Stimulated activated memory B cell treated with anti-CD40 and anti-IgM and Interleukin-4, amounts not matched to agents 10 μg/mL and 1 μg/mL and 100 μg/mL, for 72 hours (primary cell): ENCODE results near the gene RGL4.
A peak's percentile ranks its signal among the peaks of the same experiment; 100 is the strongest.
"Not testable (repeated sequence)": the region's sequence is repeated elsewhere in the genome, so short reads cannot be mapped to it uniquely, and the experiment has no call there.

Source experiments
- ATAC-seq: fragments of 150-1000 bp; cut with Tn5 transposase; 2 replicates; pipeline ENCODE4 v1.10.0; 2021
- H3K27ac Mint-ChIP-seq: one replicate; pipeline ENCODE4 v1.8.0; 2022; ENCODE audit warnings: mild to moderate bottlenecking, mixed read lengths
- H3K27me3 Mint-ChIP-seq: one replicate; pipeline ENCODE4 v1.8.0; 2022; ENCODE audit warnings: mixed read lengths
- H3K36me3 Mint-ChIP-seq: one replicate; pipeline ENCODE4 v1.8.0; 2022; ENCODE audit warnings: mixed read lengths
- H3K4me1 Mint-ChIP-seq: one replicate; pipeline ENCODE4 v1.8.0; 2022; ENCODE audit warnings: mixed read lengths
- H3K4me3 Mint-ChIP-seq: one replicate; pipeline ENCODE4 v1.8.0; 2022; ENCODE audit warnings: mild to moderate bottlenecking, moderate library complexity, mixed read lengths
- H3K9me3 Mint-ChIP-seq: one replicate; pipeline ENCODE4 v1.8.0; 2022; ENCODE audit warnings: mixed read lengths

Gene RGL4

DNA sequence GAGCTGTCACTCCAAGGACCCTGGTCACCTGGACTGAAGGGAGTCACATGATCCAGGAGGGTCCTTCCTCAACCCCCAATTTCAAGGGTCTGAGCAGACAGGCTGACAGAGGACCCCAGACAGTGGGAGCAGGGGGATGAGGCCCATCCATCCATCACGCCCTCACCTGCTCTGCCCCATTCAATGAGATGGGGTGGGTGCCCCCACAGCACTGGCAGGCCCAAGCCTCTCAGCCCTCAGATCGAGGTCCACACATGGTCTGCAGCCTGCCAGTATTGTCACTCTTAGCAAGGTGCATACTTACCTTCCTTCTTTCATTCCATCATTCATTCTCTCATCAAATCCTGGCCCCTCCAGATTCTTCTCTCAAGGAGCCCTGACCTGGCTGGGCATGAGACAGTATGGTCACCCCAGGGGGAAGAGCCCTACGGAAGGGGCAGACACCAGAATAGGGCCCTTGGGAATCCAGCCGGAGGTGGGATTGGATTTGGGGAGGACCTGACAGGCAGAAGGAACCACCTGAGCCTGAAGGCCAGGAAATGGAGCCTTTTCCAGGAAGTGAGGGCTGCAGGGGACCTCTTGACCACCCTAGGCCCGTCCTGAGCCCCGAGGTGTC lies 15.8 kb upstream of the RGL4 start:
- ATAC-seq, H3K27me3 Mint-ChIP-seq, H3K9me3 Mint-ChIP-seq, H3K27ac Mint-ChIP-seq, H3K4me3 Mint-ChIP-seq: not testable (repeated sequence)
- Mint-ChIP-seq H3K36me3 (peaks cover 11% of the 10 kb centered on the region), H3K4me1 (peaks cover 24% of the 10 kb centered on the region)

DNA sequence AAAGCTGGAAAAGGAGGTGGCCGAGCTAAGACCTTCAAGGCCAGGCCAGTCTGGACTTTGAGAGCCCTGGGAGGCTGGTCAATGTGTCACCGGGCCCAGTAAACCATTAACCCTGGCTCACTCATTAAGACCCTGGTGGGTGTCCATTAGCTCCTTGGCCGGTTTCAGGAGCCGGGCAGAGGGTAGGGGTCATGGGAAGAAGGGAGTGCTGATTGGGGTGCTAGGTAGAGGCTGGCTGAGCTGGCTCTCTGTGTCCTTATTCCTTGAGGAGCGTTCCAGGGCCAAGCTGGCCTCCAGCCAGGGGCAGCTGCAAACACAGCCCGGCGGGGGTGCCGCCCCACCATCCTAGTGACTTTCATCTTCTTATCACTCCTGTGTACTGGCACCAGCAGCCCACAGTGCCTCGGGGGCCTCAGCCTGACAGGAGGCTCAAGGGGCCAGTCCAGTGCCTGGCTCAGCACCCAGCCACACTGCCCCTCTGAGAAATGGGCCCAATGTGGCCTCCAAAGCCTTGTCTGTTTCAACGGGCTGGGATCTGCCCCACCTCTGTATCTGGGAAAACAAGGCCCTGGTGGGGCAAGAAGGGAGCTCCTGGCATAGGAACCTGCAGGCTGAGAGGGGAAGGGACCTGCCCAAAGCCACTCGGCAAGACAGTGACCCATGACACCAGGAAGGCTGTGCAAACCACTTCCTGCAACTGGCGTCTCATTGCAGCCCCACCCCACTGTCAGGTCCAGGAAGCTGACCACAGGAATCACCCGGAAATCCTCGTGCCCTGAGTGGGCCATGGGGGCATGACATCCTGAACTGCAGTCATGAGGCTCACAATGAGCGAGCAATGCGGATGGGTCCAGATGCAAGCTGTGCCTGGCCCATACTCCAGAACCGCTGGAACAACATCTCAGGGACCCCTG lies 15.1 kb upstream of the RGL4 start:
- peak; percentile 27 for ATAC-seq
- Mint-ChIP-seq H3K27ac (no peak overlapping the region), H3K9me3 (no peaks in the 10 kb centered on the region), H3K27me3 (no peaks in the 10 kb centered on the region), H3K36me3 (peaks cover 19% of the 10 kb centered on the region), H3K4me3 (no peak overlapping the region), H3K4me1 (peaks cover 24% of the 10 kb centered on the region)

DNA sequence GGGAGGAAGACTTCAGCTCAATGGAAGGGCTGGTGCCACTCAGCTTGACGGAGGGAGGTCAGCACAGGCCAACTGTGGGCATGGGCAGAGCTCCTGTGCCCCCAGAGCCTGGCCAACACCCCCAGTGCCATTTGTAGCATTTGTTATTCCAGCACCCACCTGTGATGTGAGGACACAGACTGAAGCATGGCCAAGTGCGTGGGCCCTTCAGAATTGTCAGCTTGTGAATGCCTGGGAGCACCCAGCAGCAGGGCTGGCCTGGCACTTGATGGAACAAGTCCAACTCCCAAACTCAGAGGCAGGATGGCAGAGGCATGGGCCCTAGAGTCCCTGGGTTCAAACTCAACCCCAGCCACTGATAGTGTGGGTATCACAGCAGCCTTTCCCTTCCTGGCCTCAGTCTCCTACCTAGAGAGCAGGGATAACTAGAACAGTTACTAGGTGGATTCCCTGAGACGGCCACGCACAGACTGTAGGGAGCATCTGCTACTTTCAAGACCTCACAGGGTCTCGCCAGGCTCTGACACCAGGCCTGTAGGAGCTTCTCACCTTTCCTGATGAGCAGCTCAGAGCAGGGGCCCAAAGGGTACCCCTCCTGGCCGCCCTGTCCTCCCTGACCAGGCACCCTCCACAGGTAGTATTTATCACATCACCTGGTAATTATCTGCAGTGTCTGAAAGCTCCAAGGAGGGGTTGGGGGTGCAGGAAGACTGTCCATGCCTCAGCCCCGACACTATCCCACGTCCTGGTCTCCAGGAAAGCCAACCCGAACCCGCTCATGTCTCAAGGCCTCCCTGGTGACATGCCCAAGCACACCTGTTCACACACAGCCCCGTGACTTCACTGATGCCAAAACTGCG lies 13.7 kb upstream of the RGL4 start:
- not testable (repeated sequence) for H3K9me3 Mint-ChIP-seq, H3K4me3 Mint-ChIP-seq, H3K27me3 Mint-ChIP-seq, ATAC-seq
- H3K36me3 Mint-ChIP-seq: peaks cover 31% of the 10 kb centered on the region
- H3K4me1 Mint-ChIP-seq: peaks cover 24% of the 10 kb centered on the region
- peak overlapping the region; percentile 41 for H3K27ac Mint-ChIP-seq

DNA sequence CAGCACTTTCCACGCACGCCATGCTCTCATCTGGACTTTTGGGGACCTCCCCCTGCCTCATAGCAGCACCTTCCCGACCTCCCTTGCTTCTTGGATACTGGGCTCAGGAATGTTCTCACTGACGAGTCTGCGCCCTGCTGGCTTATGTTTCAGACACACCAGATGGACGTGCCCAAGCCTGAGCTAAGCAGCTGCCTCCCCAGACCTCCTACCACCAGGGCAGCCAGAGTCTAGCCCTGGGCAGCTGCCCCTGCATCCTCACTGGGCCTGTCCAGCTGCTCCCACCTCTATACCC lies 13.2 kb upstream of the RGL4 start:
- Mint-ChIP-seq H3K4me3 (no peak overlapping the region), H3K27ac (peak overlapping the region; percentile 41), H3K4me1 (peaks cover 20% of the 10 kb centered on the region), H3K36me3 (peaks cover 36% of the 10 kb centered on the region), H3K27me3 (no peaks in the 10 kb centered on the region), H3K9me3 (no peaks in the 10 kb centered on the region)
- ATAC-seq: no peak

DNA sequence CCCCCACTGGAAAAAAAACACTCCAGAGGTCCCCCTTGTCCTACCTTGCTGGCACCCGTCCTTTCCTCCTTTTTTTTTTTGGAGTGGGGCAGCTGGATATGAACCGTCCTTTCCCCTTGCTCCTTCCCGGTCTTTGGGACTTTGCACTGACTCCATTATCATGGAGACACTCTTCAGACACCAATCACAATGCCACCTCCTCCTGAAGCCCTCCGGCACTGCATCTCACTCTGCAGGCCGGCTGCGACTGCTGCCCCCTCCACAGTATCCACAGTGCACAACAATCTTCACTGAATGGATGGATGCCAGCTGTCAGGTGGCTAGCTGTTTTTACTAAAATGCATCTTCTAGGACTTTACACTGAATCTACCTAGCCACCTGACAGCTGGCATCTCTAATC lies 12.7 kb upstream of the RGL4 start:
- Mint-ChIP-seq H3K36me3 (peaks cover 40% of the 10 kb centered on the region), H3K9me3 (no peaks in the 10 kb centered on the region), H3K27ac (peak overlapping the region; percentile 41), H3K4me3 (no peak overlapping the region), H3K4me1 (peaks cover 18% of the 10 kb centered on the region), H3K27me3 (no peaks in the 10 kb centered on the region)
- ATAC-seq: no peak

DNA sequence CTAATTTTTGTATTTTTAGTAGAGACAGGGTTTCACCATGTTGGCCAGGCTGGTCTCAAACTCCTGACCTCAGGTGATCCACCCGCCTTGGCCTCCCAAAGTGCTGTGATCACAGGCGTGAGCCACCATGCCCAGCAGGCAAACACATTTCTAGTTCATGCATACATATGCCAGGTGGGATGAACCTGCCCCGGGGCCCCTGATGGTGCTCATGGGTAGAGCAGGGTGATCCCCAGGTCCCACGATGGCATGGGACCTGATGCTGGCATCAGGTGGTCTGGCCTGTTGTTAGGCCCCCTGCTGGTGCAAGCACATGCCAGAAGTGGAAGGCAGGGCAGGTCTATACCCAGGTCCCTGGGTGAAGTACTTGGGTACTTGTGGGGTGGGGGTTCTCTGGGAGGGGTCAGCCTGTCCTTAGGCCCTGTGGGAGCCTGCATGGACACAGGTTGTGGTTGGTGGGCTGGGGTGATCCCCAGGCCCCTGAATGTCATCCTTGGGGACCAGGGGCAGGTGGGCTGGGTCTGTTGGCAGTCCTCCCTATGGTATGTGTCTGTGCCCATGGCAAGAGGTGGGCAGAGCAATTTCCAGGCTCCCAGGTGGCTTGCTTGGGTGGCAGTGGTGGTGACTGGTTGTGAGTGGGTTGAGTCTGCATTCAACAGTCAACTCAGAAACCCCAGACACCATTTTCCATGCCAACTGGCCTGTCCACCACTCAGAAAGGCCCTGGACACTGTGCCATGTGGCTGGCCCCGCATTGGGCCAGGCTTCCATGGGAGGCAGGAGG lies 9.6 kb upstream of the RGL4 start:
- no peak overlapping the region for H3K27ac Mint-ChIP-seq
- H3K36me3 Mint-ChIP-seq: peaks cover 49% of the 10 kb centered on the region
- H3K9me3 Mint-ChIP-seq: no peaks in the 10 kb centered on the region

DNA sequence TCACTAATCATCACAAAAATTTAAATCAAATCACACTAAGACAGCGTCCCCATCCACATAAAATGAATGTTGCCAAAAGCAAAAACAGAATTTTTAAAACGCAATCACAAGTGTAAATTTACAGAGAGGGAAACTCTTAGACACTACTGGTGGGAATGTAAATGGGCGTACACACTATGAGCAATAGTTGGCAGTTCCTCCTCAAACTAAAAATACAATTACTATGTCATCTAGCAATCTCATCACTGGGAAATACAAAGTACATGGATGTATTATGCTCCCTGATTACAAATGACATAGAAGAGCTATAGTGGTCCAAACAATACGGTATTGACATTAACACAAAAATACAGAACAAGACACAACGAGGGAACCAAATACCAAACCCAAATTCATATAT lies 8.7 kb upstream of the RGL4 start:
- Mint-ChIP-seq H3K36me3 (peaks cover 49% of the 10 kb centered on the region), H3K27ac (no peak overlapping the region), H3K4me1 (peaks cover 7% of the 10 kb centered on the region), H3K27me3 (no peaks in the 10 kb centered on the region), H3K4me3 (no peak overlapping the region), H3K9me3 (no peaks in the 10 kb centered on the region)
- ATAC-seq: no peak

More for the DNA sequence above, 9.6 kb upstream of the RGL4 start:
- no peak for ATAC-seq
- H3K27me3 Mint-ChIP-seq: no peaks in the 10 kb centered on the region
- no peak overlapping the region for H3K4me3 Mint-ChIP-seq
- peaks cover 13% of the 10 kb centered on the region for H3K4me1 Mint-ChIP-seq

DNA sequence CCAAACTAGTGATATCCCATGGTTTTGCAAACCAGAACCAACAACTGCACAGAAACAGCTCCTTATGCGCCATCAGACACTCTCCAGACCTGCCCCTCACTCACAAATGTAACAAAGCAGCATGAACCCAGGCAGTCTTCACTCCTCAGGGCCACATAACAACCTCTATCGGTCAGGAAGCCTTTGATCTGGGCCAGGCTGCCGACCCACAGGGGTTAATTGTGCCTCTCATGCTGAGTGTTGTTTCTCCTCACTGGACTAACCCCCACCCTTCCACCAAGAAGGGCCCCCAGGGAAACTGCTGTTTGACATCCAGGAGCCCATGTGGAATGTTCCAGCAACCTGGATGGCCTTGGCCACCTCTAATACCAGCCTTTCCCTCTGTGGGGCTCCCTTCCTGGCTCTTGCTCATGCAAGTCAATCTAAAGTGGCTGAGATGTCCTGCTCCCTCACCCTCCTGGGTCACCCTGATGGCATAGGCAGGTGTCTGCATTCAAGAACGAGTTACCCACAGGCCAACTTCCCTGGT lies 7.9 kb upstream of the RGL4 start:
- ATAC-seq: no peak
- Mint-ChIP-seq H3K27ac (no peak overlapping the region), H3K4me1 (peaks cover 5% of the 10 kb centered on the region), H3K27me3 (no peaks in the 10 kb centered on the region), H3K4me3 (no peak overlapping the region), H3K36me3 (peaks cover 43% of the 10 kb centered on the region), H3K9me3 (no peaks in the 10 kb centered on the region)

DNA sequence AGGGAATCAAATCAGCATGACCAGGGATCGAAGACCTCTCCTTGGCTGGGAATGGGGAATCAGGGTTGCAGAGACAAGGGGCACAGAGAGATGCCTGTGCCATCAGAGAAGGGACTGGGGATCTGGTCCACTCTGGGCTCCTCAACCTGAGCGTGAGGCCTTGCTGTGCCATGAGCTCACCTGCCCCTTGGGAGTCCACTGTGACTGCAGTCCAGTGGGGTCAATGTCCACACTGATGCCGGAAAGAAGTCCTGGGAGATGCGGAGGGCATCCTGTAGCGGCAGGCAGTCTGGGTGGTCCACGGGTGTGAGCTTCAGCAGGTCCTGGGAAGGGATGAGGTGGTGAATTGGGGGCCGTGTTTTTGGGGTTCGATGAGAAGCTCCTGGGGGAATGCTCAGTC lies 7.3 kb upstream of the RGL4 start:
- peaks cover 38% of the 10 kb centered on the region for H3K36me3 Mint-ChIP-seq
- no peak overlapping the region for H3K4me3 Mint-ChIP-seq
- H3K4me1 Mint-ChIP-seq: no peaks in the 10 kb centered on the region
- H3K9me3 Mint-ChIP-seq: no peaks in the 10 kb centered on the region
- H3K27me3 Mint-ChIP-seq: no peaks in the 10 kb centered on the region
- H3K27ac Mint-ChIP-seq: no peak overlapping the region
- ATAC-seq: no peak

DNA sequence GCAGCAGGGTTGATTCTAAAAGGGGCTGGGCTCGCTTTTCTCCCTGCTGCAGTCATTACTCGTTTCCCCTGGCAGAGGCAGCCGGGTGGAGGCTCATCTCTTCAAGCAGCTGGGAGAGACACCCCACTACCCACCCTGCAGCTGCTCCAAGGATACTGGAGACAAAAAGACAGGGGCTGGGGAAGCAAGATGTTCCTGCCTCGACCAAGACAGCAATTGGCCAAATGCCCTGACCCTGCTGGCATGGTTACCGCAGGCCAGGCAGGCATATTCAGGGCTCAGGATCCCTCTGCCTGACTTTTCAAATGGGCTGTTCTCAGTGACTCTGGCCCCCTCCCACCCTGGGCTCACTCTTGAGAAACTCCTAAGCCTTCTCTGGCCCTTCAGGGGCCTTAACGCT lies 6.8 kb upstream of the RGL4 start:
- no peak overlapping the region for H3K27ac Mint-ChIP-seq
- no peaks in the 10 kb centered on the region for H3K27me3 Mint-ChIP-seq
- no peaks in the 10 kb centered on the region for H3K9me3 Mint-ChIP-seq
- H3K4me1 Mint-ChIP-seq: no peaks in the 10 kb centered on the region
- peaks cover 38% of the 10 kb centered on the region for H3K36me3 Mint-ChIP-seq
- no peak overlapping the region for H3K4me3 Mint-ChIP-seq
- ATAC-seq: no peak

DNA sequence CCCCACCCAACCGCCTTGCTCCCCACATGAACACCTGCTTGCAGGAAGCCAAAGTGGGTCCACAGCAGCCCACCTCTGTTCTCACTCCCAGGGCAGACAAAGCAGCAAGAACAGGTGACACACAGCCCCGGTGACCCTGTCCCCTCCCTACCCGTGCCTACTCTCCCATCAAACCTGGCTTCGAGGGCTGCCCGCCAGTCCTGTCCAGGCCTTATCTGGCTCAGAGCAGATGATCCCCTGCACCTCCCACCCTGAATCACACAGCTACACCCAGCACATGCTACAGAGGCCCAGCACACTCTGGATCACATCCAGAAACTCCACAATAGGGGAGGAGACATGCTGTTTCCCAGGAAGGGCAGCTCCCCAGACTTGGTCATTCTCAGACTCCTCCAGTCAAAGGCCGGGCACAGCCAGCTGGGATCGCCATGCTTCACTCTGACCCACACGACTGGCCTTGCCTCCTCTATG lies 6.2 kb upstream of the RGL4 start:
- Mint-ChIP-seq H3K27me3 (no peaks in the 10 kb centered on the region), H3K9me3 (no peaks in the 10 kb centered on the region), H3K4me1 (no peaks in the 10 kb centered on the region), H3K36me3 (peaks cover 41% of the 10 kb centered on the region), H3K27ac (no peak overlapping the region), H3K4me3 (no peak overlapping the region)
- no peak for ATAC-seq

DNA sequence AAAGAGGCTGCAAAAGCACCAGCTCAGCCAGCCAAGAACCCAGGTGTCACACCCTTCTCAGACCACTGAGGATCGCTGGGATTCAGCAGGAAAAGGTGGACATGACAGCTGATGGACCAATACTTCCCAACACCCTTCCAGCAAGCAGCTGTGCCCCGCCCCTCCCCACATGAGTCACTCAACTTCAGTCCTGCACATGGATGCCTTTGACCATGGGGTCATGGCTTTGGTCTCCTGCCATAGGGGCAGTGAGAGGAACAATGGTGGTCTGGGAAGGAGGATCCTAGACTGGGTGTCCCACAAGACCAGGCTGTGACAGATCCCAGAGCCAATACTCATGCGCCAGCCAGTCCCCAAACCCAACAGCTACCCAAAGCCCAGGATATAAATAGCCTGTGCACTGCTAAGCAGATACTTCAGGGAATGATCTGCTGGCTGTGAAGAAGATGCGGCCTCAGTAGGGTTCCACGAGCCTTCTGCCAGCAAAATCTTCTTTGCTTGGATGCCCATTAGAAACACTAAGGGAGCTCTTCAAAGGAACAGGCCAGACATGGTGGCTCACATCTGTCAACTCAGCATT lies 5.5 kb upstream of the RGL4 start:
- Mint-ChIP-seq H3K36me3 (peaks cover 45% of the 10 kb centered on the region), H3K9me3 (no peaks in the 10 kb centered on the region), H3K4me1 (no peaks in the 10 kb centered on the region), H3K27me3 (no peaks in the 10 kb centered on the region), H3K4me3 (no peak overlapping the region), H3K27ac (no peak overlapping the region)
- ATAC-seq: no peak

DNA sequence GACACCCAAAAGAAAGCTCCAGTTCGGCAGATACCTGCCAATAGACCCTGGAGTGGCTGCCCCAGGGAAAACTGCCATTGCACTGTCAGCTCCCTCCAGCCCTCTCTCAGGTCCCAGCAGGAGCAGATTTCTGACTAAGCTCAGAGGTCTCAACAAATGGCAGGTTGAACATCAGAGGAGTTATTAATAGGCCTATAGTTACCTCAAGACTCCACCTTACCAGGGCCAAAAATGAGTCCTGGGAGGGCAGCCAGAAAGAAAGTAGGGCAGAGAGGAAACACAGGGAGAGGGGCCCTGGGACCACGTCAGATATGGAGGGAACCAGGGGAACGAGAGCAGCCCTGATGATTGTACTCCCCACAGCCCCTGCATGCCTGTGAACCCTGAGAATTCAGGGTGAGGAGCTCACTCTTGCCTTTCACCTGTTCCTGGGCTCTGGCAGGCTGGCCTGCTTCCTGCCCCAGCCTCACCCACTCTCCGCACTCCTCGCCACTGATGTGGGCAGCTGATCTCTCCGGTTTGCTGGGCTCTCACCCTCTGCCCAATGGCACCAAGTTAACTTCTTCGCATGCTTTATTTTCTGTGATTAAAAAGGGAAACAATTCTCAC lies 4.3 kb upstream of the RGL4 start:
- Mint-ChIP-seq H3K27ac (no peak overlapping the region), H3K9me3 (no peaks in the 10 kb centered on the region), H3K4me3 (no peak overlapping the region), H3K4me1 (no peaks in the 10 kb centered on the region), H3K36me3 (peaks cover 44% of the 10 kb centered on the region), H3K27me3 (no peaks in the 10 kb centered on the region)
- no peak for ATAC-seq

DNA sequence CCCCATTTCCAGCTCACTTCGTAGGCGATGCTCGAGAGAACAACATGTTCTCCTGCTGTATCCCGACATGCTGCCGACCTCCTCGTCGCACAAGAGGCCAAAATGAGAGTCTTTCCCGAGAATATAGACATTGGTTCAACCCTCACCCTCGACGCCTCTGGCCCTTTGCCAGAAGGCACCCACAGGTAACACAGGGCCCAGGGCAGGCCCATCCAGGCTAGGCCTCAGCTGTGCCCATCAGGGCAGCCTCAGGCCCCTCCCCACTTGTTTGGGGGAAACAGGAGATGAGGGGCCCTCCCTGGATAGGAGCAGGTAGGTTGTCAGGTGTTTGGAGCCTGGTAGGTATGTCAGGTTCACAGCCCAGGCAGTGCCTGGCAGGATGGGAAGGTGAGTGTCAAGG lies 2.7 kb upstream of the RGL4 start:
- no peak for ATAC-seq
- H3K9me3 Mint-ChIP-seq: no peaks in the 10 kb centered on the region
- no peak overlapping the region for H3K27ac Mint-ChIP-seq
- peaks cover 36% of the 10 kb centered on the region for H3K36me3 Mint-ChIP-seq
- H3K27me3 Mint-ChIP-seq: no peaks in the 10 kb centered on the region
- no peaks in the 10 kb centered on the region for H3K4me1 Mint-ChIP-seq
- H3K4me3 Mint-ChIP-seq: no peak overlapping the region
